ENCODE results near the gene DNAJA3.

Gene DNAJA3

GRCh38 chr16:4401510-4401909, 24.2 kb upstream of the DNAJA3 start:
- H3K27ac ChIP-seq (ENCODE audit: low read length), result no peak overlapping the region
- H3K27me3 ChIP-seq (ENCODE audit: low read depth, low read length), result no peaks in the 10 kb centered on the region
- no peaks in the 10 kb centered on the region for H3K9me3 ChIP-seq (ENCODE audit: control insufficient read depth in 1 of 2, low read length in 2 of 2)
- no peak overlapping the region for H3K4me3 ChIP-seq (ENCODE audit: low read depth in 1 of 2, low read length in 2 of 2)
- H3K4me1 ChIP-seq (ENCODE audit: control insufficient read depth in 1 of 2, insufficient read depth in 2 of 2, low read length in 2 of 2), result peaks cover 0 to 5% of the 10 kb centered on the region in 2 donors
- peaks cover 6 to 26% of the 10 kb centered on the region in 2 donors for H3K36me3 ChIP-seq (ENCODE audit: control insufficient read depth in 1 of 2, insufficient read depth in 2 of 2, low read length in 2 of 2)

- H3K4me3 ChIP-seq (ENCODE audit: low read depth in 1 of 2, low read length in 2 of 2), result no peak overlapping the region
- H3K4me1 ChIP-seq (ENCODE audit: control insufficient read depth in 1 of 2, insufficient read depth in 2 of 2, low read length in 2 of 2), result peaks cover 0 to 5% of the 10 kb centered on the region in 2 donors
- no peaks in the 10 kb centered on the region for H3K27me3 ChIP-seq (ENCODE audit: low read depth, low read length)
- H3K9me3 ChIP-seq (ENCODE audit: control insufficient read depth in 1 of 2, low read length in 2 of 2), result no peaks in the 10 kb centered on the region
- peaks cover 8 to 33% of the 10 kb centered on the region in 2 donors for H3K36me3 ChIP-seq (ENCODE audit: control insufficient read depth in 1 of 2, insufficient read depth in 2 of 2, low read length in 2 of 2)
- H3K27ac ChIP-seq (ENCODE audit: low read length), result no peak overlapping the region
These were observed 23.1 kb upstream of the DNAJA3 start for GRCh38 chr16:4402439-4403132.

- H3K27me3 ChIP-seq (ENCODE audit: low read depth, low read length), result no peaks in the 10 kb centered on the region
- no peak overlapping the region for H3K27ac ChIP-seq (ENCODE audit: low read length)
- no peaks in the 10 kb centered on the region for H3K9me3 ChIP-seq (ENCODE audit: control insufficient read depth in 1 of 2, low read length in 2 of 2)
- peaks cover 0 to 5% of the 10 kb centered on the region in 2 donors for H3K4me1 ChIP-seq (ENCODE audit: control insufficient read depth in 1 of 2, insufficient read depth in 2 of 2, low read length in 2 of 2)
- H3K4me3 ChIP-seq (ENCODE audit: low read depth in 1 of 2, low read length in 2 of 2), result no peak overlapping the region
- H3K36me3 ChIP-seq (ENCODE audit: control insufficient read depth in 1 of 2, insufficient read depth in 2 of 2, low read length in 2 of 2), result peaks cover 10 to 41% of the 10 kb centered on the region in 2 donors
These were observed 22.3 kb upstream of the DNAJA3 start for GRCh38 chr16:4403133-4403949.

GRCh38 chr16:4404247-4404966, 21.3 kb upstream of the DNAJA3 start:
- Histone ChIP-seq H3K9me3 (ENCODE audit: control insufficient read depth in 1 of 2, low read length in 2 of 2) (no peaks in the 10 kb centered on the region), H3K4me1 (ENCODE audit: control insufficient read depth in 1 of 2, insufficient read depth in 2 of 2, low read length in 2 of 2) (peaks cover 0 to 16% of the 10 kb centered on the region in 2 donors), H3K27ac (ENCODE audit: low read length) (no peak overlapping the region), H3K27me3 (ENCODE audit: low read depth, low read length) (no peaks in the 10 kb centered on the region), H3K4me3 (ENCODE audit: low read depth in 1 of 2, low read length in 2 of 2) (no peak overlapping the region), H3K36me3 (ENCODE audit: control insufficient read depth in 1 of 2, insufficient read depth in 2 of 2, low read length in 2 of 2) (peaks cover 6 to 41% of the 10 kb centered on the region in 2 donors)

- no peaks in the 10 kb centered on the region for H3K9me3 ChIP-seq (ENCODE audit: control insufficient read depth in 1 of 2, low read length in 2 of 2)
- H3K36me3 ChIP-seq (ENCODE audit: control insufficient read depth in 1 of 2, insufficient read depth in 2 of 2, low read length in 2 of 2), result peaks cover 5 to 42% of the 10 kb centered on the region in 2 donors
- no peak overlapping the region for H3K27ac ChIP-seq (ENCODE audit: low read length)
These were observed 20.5 kb upstream of the DNAJA3 start for GRCh38 chr16:4404967-4405696.

GRCh38 chr16:4407543-4408322, 17.9 kb upstream of the DNAJA3 start:
- Histone ChIP-seq H3K4me3 (ENCODE audit: low read depth in 1 of 2, low read length in 2 of 2) (no peak overlapping the region), H3K27ac (ENCODE audit: low read length) (no peak overlapping the region), H3K36me3 (ENCODE audit: control insufficient read depth in 1 of 2, insufficient read depth in 2 of 2, low read length in 2 of 2) (peaks cover 12 to 42% of the 10 kb centered on the region in 2 donors), H3K27me3 (ENCODE audit: low read depth, low read length) (no peaks in the 10 kb centered on the region), H3K4me1 (ENCODE audit: control insufficient read depth in 1 of 2, insufficient read depth in 2 of 2, low read length in 2 of 2) (peaks cover 0 to 39% of the 10 kb centered on the region in 2 donors), H3K9me3 (ENCODE audit: control insufficient read depth in 1 of 2, low read length in 2 of 2) (no peaks in the 10 kb centered on the region)

More at GRCh38 chr16:4404967-4405696, 20.5 kb upstream of the DNAJA3 start:
- H3K27me3 ChIP-seq (ENCODE audit: low read depth, low read length), result no peaks in the 10 kb centered on the region
- H3K4me1 ChIP-seq (ENCODE audit: control insufficient read depth in 1 of 2, insufficient read depth in 2 of 2, low read length in 2 of 2), result peaks cover 0 to 23% of the 10 kb centered on the region in 2 donors
- no peak overlapping the region for H3K4me3 ChIP-seq (ENCODE audit: low read depth in 1 of 2, low read length in 2 of 2)

- H3K4me3 ChIP-seq (ENCODE audit: low read depth in 1 of 2, low read length in 2 of 2), result no peak overlapping the region
- H3K4me1 ChIP-seq (ENCODE audit: control insufficient read depth in 1 of 2, insufficient read depth in 2 of 2, low read length in 2 of 2), result peaks cover 0 to 39% of the 10 kb centered on the region in 2 donors
- H3K36me3 ChIP-seq (ENCODE audit: control insufficient read depth in 1 of 2, insufficient read depth in 2 of 2, low read length in 2 of 2), result peaks cover 12 to 42% of the 10 kb centered on the region in 2 donors
- H3K27me3 ChIP-seq (ENCODE audit: low read depth, low read length), result no peaks in the 10 kb centered on the region
- no peak overlapping the region for H3K27ac ChIP-seq (ENCODE audit: low read length)
- H3K9me3 ChIP-seq (ENCODE audit: control insufficient read depth in 1 of 2, low read length in 2 of 2), result no peaks in the 10 kb centered on the region
These were observed 17.4 kb upstream of the DNAJA3 start for GRCh38 chr16:4408323-4408690.

GRCh38 chr16:4409081-4409932, 16.4 kb upstream of the DNAJA3 start:
- Histone ChIP-seq H3K27ac (ENCODE audit: low read length) (no peak overlapping the region), H3K4me3 (ENCODE audit: low read depth in 1 of 2, low read length in 2 of 2) (no peak overlapping the region), H3K4me1 (ENCODE audit: control insufficient read depth in 1 of 2, insufficient read depth in 2 of 2, low read length in 2 of 2) (peaks cover 0 to 42% of the 10 kb centered on the region in 2 donors), H3K27me3 (ENCODE audit: low read depth, low read length) (no peaks in the 10 kb centered on the region), H3K9me3 (ENCODE audit: control insufficient read depth in 1 of 2, low read length in 2 of 2) (no peaks in the 10 kb centered on the region), H3K36me3 (ENCODE audit: control insufficient read depth in 1 of 2, insufficient read depth in 2 of 2, low read length in 2 of 2) (peaks cover 12 to 41% of the 10 kb centered on the region in 2 donors)

GRCh38 chr16:4410335-4411075, 15.2 kb upstream of the DNAJA3 start:
- Histone ChIP-seq H3K36me3 (ENCODE audit: control insufficient read depth in 1 of 2, insufficient read depth in 2 of 2, low read length in 2 of 2) (peaks cover 12 to 29% of the 10 kb centered on the region in 2 donors), H3K27ac (ENCODE audit: low read length) (no peak overlapping the region), H3K4me1 (ENCODE audit: control insufficient read depth in 1 of 2, insufficient read depth in 2 of 2, low read length in 2 of 2) (peaks cover 0 to 54% of the 10 kb centered on the region in 2 donors), H3K9me3 (ENCODE audit: control insufficient read depth in 1 of 2, low read length in 2 of 2) (no peaks in the 10 kb centered on the region), H3K4me3 (ENCODE audit: low read depth in 1 of 2, low read length in 2 of 2) (no peak overlapping the region), H3K27me3 (ENCODE audit: low read depth, low read length) (no peaks in the 10 kb centered on the region)
